Mesodermal cell (in vitro differentiated cells): ENCODE measurements around the gene IBA57.

ENCODE experiments used
- H3K27ac ChIP-seq: 2 replicates; pipeline ENCODE4 v1.7.0; 2013; ENCODE audit warnings: mild to moderate bottlenecking, low read depth, low read length, moderate library complexity; ENCODE audit not compliant: severe bottlenecking
- H3K36me3 ChIP-seq: 2 replicates; pipeline ENCODE4 v1.7.1; 2013; ENCODE audit warnings: mild to moderate bottlenecking, low read length, moderate library complexity; ENCODE audit not compliant: control insufficient read depth, insufficient read depth
- H3K4me1 ChIP-seq: one replicate; pipeline ENCODE4 v1.7.1; 2013; ENCODE audit warnings: mild to moderate bottlenecking, low read length; ENCODE audit not compliant: insufficient read depth, control insufficient read depth, poor library complexity, severe bottlenecking
- H3K4me3 ChIP-seq: 2 replicates; pipeline ENCODE4 v1.7.0; 2013; ENCODE audit warnings: low read length, control low read depth, mild to moderate bottlenecking; ENCODE audit not compliant: insufficient read depth, poor library complexity, severe bottlenecking; ENCODE audit errors: extremely low read depth
- H3K9me3 ChIP-seq: 2 replicates; pipeline ENCODE4 v1.7.1; 2013; ENCODE audit warnings: mild to moderate bottlenecking, low read length, moderate library complexity; ENCODE audit not compliant: control insufficient read depth
- WGBS, 2 experiments: methylation state at CpG; one replicate each; pipeline ENCODE4 v1.1.5; 2013; ENCODE audit warnings: missing lambda C conversion rate in 2 of 2; ENCODE audit not compliant: insufficient coverage in 2 of 2; 5-methylcytosine and 5-hydroxymethylcytosine counted together

Gene IBA57

GRCh38 chr1:228144993-228145343 is 20.6 kb upstream of the IBA57 start:
- H3K36me3 ChIP-seq: peaks cover 45% of the 10 kb centered on the region
- no peak overlapping the region for H3K4me3 ChIP-seq
- no peaks in the 10 kb centered on the region for H3K9me3 ChIP-seq
- H3K4me1 ChIP-seq: peaks cover 17% of the 10 kb centered on the region
- 93 to 96% methylated on average over 8 of the region's 8 CpGs for WGBS, 2 experiments
- H3K27ac ChIP-seq: no peak overlapping the region

DNA sequence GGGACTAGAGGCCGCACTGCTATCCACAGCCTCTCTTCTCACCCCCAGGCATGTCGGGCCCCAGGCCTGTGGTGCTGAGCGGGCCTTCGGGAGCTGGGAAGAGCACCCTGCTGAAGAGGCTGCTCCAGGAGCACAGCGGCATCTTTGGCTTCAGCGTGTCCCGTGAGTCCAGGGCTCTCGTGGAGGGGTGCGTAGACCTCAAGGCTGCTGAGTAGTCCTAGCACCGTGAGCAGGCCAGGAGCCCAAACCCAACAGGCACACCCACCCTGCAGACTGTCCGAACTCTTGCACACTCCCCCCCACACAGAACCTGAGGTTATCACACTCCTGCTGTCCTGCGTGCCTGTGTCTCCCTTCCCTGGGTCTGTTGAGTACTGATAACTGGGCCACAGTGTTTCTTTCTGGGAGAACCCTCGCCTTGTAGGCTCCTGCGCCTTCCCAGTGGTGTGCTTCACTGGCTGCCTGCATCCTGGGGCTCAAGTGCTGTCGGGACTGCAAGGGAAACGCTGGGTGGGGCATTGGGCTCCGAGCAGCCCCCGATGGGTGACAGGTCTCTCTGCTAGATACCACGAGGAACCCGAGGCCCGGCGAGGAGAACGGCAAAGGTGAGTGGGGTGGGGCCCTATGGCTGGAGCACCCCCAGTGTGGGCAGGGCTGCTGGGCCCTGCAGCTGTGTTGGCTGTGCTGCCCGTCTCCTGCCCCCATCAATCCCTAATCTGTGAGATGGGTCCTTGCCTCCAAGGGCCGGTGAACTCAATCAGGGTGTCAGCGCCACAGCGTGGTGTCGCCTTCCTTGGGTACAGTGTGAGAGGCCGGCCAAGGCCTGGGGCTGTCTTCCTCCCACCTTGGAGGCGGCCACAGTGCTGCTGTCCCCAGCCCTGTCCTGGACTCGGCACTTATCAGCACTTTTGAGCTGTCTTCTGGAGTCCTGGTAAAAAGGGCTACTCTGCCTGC is 19.9 kb upstream of the IBA57 start:
- 96 to 99% methylated on average over 26 to 28 of the region's 31 CpGs for WGBS, 2 experiments
- Histone ChIP-seq H3K4me3 (no peak overlapping the region), H3K36me3 (peaks cover 45% of the 10 kb centered on the region), H3K27ac (no peak overlapping the region), H3K4me1 (peaks cover 18% of the 10 kb centered on the region), H3K9me3 (no peaks in the 10 kb centered on the region)

GRCh38 chr1:228146417-228147150 is 19.0 kb upstream of the IBA57 start:
- Histone ChIP-seq H3K4me3 (no peak overlapping the region), H3K4me1 (peaks cover 23% of the 10 kb centered on the region), H3K36me3 (peaks cover 44% of the 10 kb centered on the region), H3K9me3 (no peaks in the 10 kb centered on the region), H3K27ac (no peak overlapping the region)
- 85 to 93% methylated on average over 8 to 16 of the region's 18 CpGs for WGBS, 2 experiments

GRCh38 chr1:228147151-228147693 is 18.4 kb upstream of the IBA57 start:
- Histone ChIP-seq H3K4me1 (peaks cover 20% of the 10 kb centered on the region), H3K4me3 (no peak overlapping the region), H3K9me3 (no peaks in the 10 kb centered on the region), H3K27ac (no peak overlapping the region), H3K36me3 (peaks cover 39% of the 10 kb centered on the region)
- WGBS, 2 experiments: 93 to 95% methylated on average over 16 to 18 of the region's 20 CpGs

- H3K4me1 ChIP-seq: peaks cover 20% of the 10 kb centered on the region
- H3K36me3 ChIP-seq: peaks cover 40% of the 10 kb centered on the region
- H3K27ac ChIP-seq: no peak overlapping the region
- H3K9me3 ChIP-seq: no peaks in the 10 kb centered on the region
- 88 to 98% methylated on average over 3 to 4 of the region's 4 CpGs for WGBS, 2 experiments
- no peak overlapping the region for H3K4me3 ChIP-seq
Observed at GRCh38 chr1:228147768-228148167, 17.8 kb upstream of the IBA57 start.

DNA sequence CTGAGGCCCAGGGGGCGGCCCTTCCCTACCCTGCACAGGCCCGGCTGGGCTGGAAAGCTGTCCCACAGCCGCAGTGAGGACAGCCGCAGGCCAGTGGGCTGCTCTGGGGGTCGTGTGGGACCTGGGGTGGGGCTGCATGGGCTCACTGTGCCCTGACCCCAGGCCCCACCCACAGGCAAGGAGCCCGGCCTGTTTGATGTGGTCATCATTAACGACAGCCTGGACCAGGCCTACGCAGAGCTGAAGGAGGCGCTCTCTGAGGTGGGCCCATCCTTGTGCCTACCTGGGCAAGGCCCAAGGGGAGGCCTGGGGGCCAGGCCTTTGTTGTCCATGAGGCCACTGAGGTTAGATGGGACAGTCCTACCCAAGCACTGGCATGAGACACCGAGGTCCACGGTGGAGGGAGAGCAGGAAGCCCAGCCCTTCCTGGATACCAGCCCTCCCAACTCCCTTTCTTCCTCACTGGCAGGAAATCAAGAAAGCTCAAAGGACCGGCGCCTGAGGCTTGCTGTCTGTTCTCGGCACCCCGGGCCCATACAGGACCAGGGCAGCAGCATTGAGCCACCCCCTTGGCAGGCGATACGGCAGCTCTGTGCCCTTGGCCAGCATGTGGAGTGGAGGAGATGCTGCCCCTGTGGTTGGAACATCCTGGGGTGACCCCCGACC is 17.3 kb upstream of the IBA57 start:
- Histone ChIP-seq H3K4me1 (peaks cover 20% of the 10 kb centered on the region), H3K9me3 (no peaks in the 10 kb centered on the region), H3K4me3 (no peak overlapping the region), H3K36me3 (peaks cover 41% of the 10 kb centered on the region), H3K27ac (no peak overlapping the region)
- 89 to 92% methylated on average over 14 to 17 of the region's 18 CpGs for WGBS, 2 experiments

DNA sequence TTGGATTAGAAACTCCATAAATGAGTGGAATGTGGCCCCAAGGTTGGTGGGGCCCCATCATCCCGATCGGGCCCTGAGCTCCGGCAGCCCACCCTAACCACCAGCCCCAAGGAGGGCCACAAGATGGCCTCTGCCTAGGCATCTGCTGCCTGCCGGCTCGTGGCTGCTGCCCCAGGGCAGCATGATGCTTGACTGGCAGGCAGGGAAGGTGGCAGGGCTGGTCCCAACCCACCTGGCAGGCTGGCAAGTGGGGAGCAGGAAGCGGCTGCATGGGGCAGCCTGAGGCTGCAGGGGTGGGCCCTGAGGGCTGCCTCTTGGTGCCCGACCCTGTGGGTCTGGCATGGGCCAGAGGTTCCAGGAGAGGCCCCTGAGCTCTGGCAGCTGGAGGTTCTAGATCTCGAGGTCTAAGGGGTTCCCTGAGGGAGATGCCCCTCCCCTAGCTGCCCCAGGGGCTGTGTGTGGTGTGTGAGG is 16.6 kb upstream of the IBA57 start:
- Histone ChIP-seq H3K4me3 (no peak overlapping the region), H3K27ac (no peak overlapping the region), H3K4me1 (peaks cover 20% of the 10 kb centered on the region), H3K36me3 (peaks cover 41% of the 10 kb centered on the region), H3K9me3 (no peaks in the 10 kb centered on the region)
- 93 to 95% methylated on average over 8 of the region's 8 CpGs for WGBS, 2 experiments

DNA sequence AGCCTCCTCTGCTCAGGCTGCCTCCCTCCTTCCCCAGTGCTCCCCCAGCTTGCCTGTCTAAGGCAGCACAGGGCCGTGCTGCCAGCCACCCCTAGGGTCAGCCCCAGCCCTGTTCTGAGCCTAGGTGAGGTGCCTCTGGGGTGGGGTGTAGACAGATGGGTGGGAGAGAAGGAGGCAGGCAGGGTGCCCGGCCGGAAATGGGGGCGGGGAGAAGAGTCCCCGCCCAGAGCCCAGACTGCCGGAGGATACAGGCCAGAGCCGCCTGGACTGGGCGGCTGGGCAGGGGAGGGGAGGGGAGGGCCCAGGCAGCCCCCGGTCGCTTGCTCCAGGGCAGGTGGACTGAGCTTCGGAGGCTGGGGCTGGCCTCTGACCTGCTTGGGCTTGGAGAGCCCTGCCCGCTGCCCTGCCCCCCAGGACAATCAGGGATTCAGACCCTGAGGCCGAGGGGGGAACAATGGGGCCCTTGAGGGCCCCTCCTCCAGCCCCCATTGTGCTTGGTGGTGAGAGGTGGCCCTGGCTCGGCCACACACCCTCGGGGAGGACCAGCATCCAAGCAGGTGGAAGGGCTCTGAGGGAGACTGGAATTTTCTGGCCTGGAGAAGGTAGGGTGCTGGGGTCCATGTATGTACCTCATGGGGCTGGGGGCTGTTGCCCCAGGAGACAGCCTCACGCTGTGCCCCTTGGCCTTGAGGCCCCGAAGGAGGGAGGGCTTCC is 16.0 kb upstream of the IBA57 start, which contains the start of gene GJC2:
Gene GJC2 (plus strand): TSS at position 525 of the 714 bp plus-strand sequence. CDS start 7,829 bp downstream, outside the sequence.
- Histone ChIP-seq H3K27ac (no peak within 1 kb of the TSS), H3K4me1 (peaks cover 20% of the 10 kb centered on the region), H3K4me3 (no peak within 1 kb of the TSS), H3K9me3 (no peaks in the 10 kb centered on the region), H3K36me3 (peaks cover 39% of the 10 kb centered on the region)
- WGBS, 2 experiments: 65 to 75% methylated on average over 6 to 11 of the region's 17 CpGs

GRCh38 chr1:228150120-228150460 is 15.5 kb upstream of the IBA57 start:
- H3K9me3 ChIP-seq: no peaks in the 10 kb centered on the region
- no peak overlapping the region for H3K4me3 ChIP-seq
- WGBS, 2 experiments: 95 to 96% methylated on average over 5 to 7 of the region's 7 CpGs
- peaks cover 38% of the 10 kb centered on the region for H3K36me3 ChIP-seq
- no peak overlapping the region for H3K27ac ChIP-seq
- H3K4me1 ChIP-seq: peaks cover 20% of the 10 kb centered on the region
